B cell (primary cell): ENCODE measurements around the gene ZBTB47. TPM values are rescaled to one million over a fixed set of nuclear protein-coding genes. Genes with fewer than 3 reads are reported as not detected.

Experiments
- ATAC-seq: fragments of 200-7000 bp; cut with Tn5 transposase; one replicate; pipeline ENCODE4 v1.10.0; 2021; ENCODE audit warnings: low read depth, mild to moderate bottlenecking, moderate number of reproducible peaks, moderate library complexity
- CTCF ChIA-PET: fragments of 350-600 bp; sonication (Branson Sonifier 250); formaldehyde crosslinking; loops from one replicate; lab custom pipeline; 2021; ENCODE audit warnings: antibody characterized with exemption, inconsistent platforms; lab: Charles Lee
- POLR2A ChIA-PET: fragments of 350-600 bp; sonication (Branson Sonifier 250); formaldehyde crosslinking; loops from one replicate; lab custom pipeline; 2021; ENCODE audit warnings: antibody characterized with exemption; lab: Charles Lee
- DNase-seq: peaks from one replicate; pipeline ENCODE4 v3.0.0; 2013
- H2AFZ ChIP-seq: 2 replicates; pipeline ENCODE4 v1.6.1; 2012; ENCODE audit warnings: mild to moderate bottlenecking, low read depth, low read length; ENCODE audit not compliant: insufficient read depth, poor library complexity, severe bottlenecking
- H3K27ac ChIP-seq, 2 donors: 1 replicate in 1 of 2; 2 replicates in 1 of 2; pipeline ENCODE4 v1.5.1; 2012 to 2013; ENCODE audit warnings: low read length in 2 of 2, mild to moderate bottlenecking in 2 of 2, moderate library complexity in 1 of 2
- H3K27me3 ChIP-seq, 4 experiments: fragments of 200-600 bp in 1 of 4; sonication (generic) in 1 of 4; replicated peaks in 1 of 4; 1 replicate in 2 of 4; 2 replicates in 2 of 4; pipeline versions ENCODE4 v1.6.1 to v1.7.0; 2013 to 2016; ENCODE audit warnings: low read length in 3 of 4, mild to moderate bottlenecking in 2 of 4, mixed read lengths in 1 of 4, moderate library complexity in 1 of 4; ENCODE audit not compliant: insufficient read depth in 4 of 4, control insufficient read depth in 3 of 4; ENCODE audit errors: control extremely low read depth in 1 of 4
- H3K36me3 ChIP-seq, 2 experiments: replicated peaks in 1 of 2; 1 replicate in 1 of 2; 2 replicates in 1 of 2; pipeline versions ENCODE4 v1.6.1 to v1.7.1; 2013; ENCODE audit warnings: low read length in 1 of 2; ENCODE audit not compliant: insufficient read depth in 2 of 2, control insufficient read depth in 1 of 2; ENCODE audit errors: control extremely low read depth in 1 of 2, extremely low read depth in 1 of 2
- H3K4me1 ChIP-seq, 2 donors: fragments of 200-600 bp in 1 of 2; sonication (generic) in 1 of 2; 1 replicate in 1 of 2; 2 replicates in 1 of 2; pipeline versions ENCODE4 v1.5.1 to v1.6.1; 2013 to 2017; ENCODE audit warnings: low read length in 2 of 2; ENCODE audit not compliant: control insufficient read depth in 2 of 2, insufficient read depth in 2 of 2
- H3K4me2 ChIP-seq: replicated peaks from 2 replicates; pipeline ENCODE3; 2012; ENCODE audit warnings: mild to moderate bottlenecking, low read depth, low read length; ENCODE audit not compliant: poor library complexity, severe bottlenecking
- H3K4me3 ChIP-seq, 5 experiments: fragments of 200-600 bp in 1 of 5; sonication (generic) in 1 of 5; 1 replicate in 3 of 5; 2 replicates in 2 of 5; pipeline versions ENCODE4 v1.5.1 to v1.7.0; 2011 to 2016; ENCODE audit warnings: low read length in 4 of 5, mild to moderate bottlenecking in 4 of 5, low read depth in 2 of 5, control low read depth in 1 of 5, moderate library complexity in 1 of 5; ENCODE audit not compliant: insufficient read depth in 1 of 5; ENCODE audit errors: control extremely low read depth in 1 of 5, extremely low read depth in 1 of 5
- H3K79me2 ChIP-seq: fragments of 200-600 bp; sonication (generic); one replicate; pipeline ENCODE4 v1.6.0; 2016; ENCODE audit warnings: low read length; ENCODE audit not compliant: control insufficient read depth, insufficient read depth
- H3K9ac ChIP-seq: fragments of 200-600 bp; sonication (generic); 2 replicates; pipeline ENCODE4 v1.6.1; 2017; ENCODE audit warnings: mild to moderate bottlenecking, low read length, moderate library complexity
- H3K9me3 ChIP-seq, 3 donors: one replicate each; pipeline versions ENCODE4 v1.6.1 to v1.7.1; 2013; ENCODE audit warnings: low read length in 2 of 3; ENCODE audit not compliant: control insufficient read depth in 2 of 3, insufficient read depth in 1 of 3; ENCODE audit errors: control extremely low read depth in 1 of 3
- H4K20me1 ChIP-seq: 2 replicates; pipeline ENCODE4 v1.6.0; 2012; ENCODE audit warnings: mild to moderate bottlenecking, low read length; ENCODE audit not compliant: insufficient read depth, control insufficient read depth, poor library complexity, severe bottlenecking
- H3K27ac Mint-ChIP-seq: one replicate; pipeline ENCODE4 v1.8.0; 2021; ENCODE audit warnings: mixed read lengths
- H3K27me3 Mint-ChIP-seq: one replicate; pipeline ENCODE4 v1.8.0; 2021; ENCODE audit warnings: mixed read lengths
- H3K4me1 Mint-ChIP-seq: one replicate; pipeline ENCODE4 v1.8.0; 2021; ENCODE audit warnings: mixed read lengths
- H3K4me3 Mint-ChIP-seq: one replicate; pipeline ENCODE4 v1.8.0; 2021; ENCODE audit warnings: mixed read lengths
- H3K9me3 Mint-ChIP-seq: one replicate; pipeline ENCODE4 v1.8.0; 2022; ENCODE audit warnings: mixed read lengths; ENCODE audit not compliant: insufficient read depth
- CTCF ChIP-seq: fragments of 200-600 bp; IDR thresholded peaks from one replicate; pipeline ENCODE4 v1.8.0; 2022; ENCODE audit warnings: antibody characterized with exemption, mild to moderate bottlenecking
- EZH2 ChIP-seq: IDR thresholded peaks from 2 replicates; pipeline ENCODE4 v1.6.1; 2012; ENCODE audit warnings: borderline replicate concordance, low read depth, mild to moderate bottlenecking, moderate library complexity, low read length; ENCODE audit not compliant: insufficient read depth, poor library complexity, severe bottlenecking
- WGBS: methylation state at CpG from one replicate; pipeline ENCODE4 v1.1.5; 2013; ENCODE audit warnings: missing lambda C conversion rate; ENCODE audit not compliant: insufficient coverage; 5-methylcytosine and 5-hydroxymethylcytosine counted together
- intact Hi-C: fragments of 100-400 bp; cut with micrococcal nuclease; formaldehyde crosslinking; loops from one replicate; pipeline ENCODE4 v1.10.0; 2022
- polyA plus RNA-seq: library from polyadenylated mRNA; depleted of rRNA; stranded (reverse); fragments of >200 nt; gene quantifications from 2 replicates; pipeline ENCODE4 v1.2.3, GENCODE V29; 2012
- total RNA-seq, 2 donors: library from RNA; stranded (reverse); fragments of 120-200 nt in 1 of 2; gene quantifications; 1 replicate in 1 of 2; 2 replicates in 1 of 2; pipeline versions ENCODE4 v1.2.3 to v1.2.4, GENCODE V29; 2013 to 2022

The ZBTB47 gene
- total and polyA plus RNA-seq, 2 donors (not counting 1 experiment from before 2014, with no cell fraction given): 0.34 to 1.6 TPM

GRCh38 chr3:42656680-42657610, 3.4 kb downstream of the ZBTB47 start:
- H3K4me3 Mint-ChIP-seq: no peak overlapping the region
- no peak overlapping the region for H3K27ac Mint-ChIP-seq

More at GRCh38 chr3:42656680-42657610, 3.4 kb downstream of the ZBTB47 start:
- ChIA-PET POLR2A (no interaction called here), CTCF (no interaction called here)
- ATAC-seq: no peak
- H3K27me3 Mint-ChIP-seq: peaks cover 6% of the 10 kb centered on the region
- H3K4me2 ChIP-seq: no peak overlapping the region
- H3K27me3 ChIP-seq: peaks cover 0 to 21% (median 1%) of the 10 kb centered on the region in 4 experiments
- H3K9me3 ChIP-seq: peaks cover 0 to 4% (median 0%) of the 10 kb centered on the region in 3 donors
- no peaks in the 10 kb centered on the region for H3K79me2 ChIP-seq
- TF ChIP-seq EZH2 (no peak), CTCF (no peak)
- no peaks in the 10 kb centered on the region for H4K20me1 ChIP-seq
- H3K27ac ChIP-seq: no peak overlapping the region
- H3K36me3 ChIP-seq: no peaks in the 10 kb centered on the region
- peaks cover 19% of the 10 kb centered on the region for H3K4me1 Mint-ChIP-seq
- H3K4me3 ChIP-seq: no peak overlapping the region
- H3K4me1 ChIP-seq: peaks cover 25 to 28% of the 10 kb centered on the region in 2 donors
- 96% methylated on average over 6 of the region's 9 CpGs for WGBS
- intact Hi-C loops: no loop called here
- H2AFZ ChIP-seq: no peak overlapping the region
- H3K9ac ChIP-seq: no peak overlapping the region
- no peak for DNase-seq
- no peaks in the 10 kb centered on the region for H3K9me3 Mint-ChIP-seq
